A549 (cell line): ENCODE measurements around the gene NKX2-1. TPM values are rescaled to one million over a fixed set of nuclear protein-coding genes. Genes with fewer than 3 reads are reported as not detected.

Source experiments
- ATAC-seq, 2 experiments: fragments of 200-7000 bp in 1 of 2; fragments of >200 bp in 1 of 2; cut with Nextera tagmentation in 1 of 2; cut with Tn5 transposase in 1 of 2; 3 replicates each; pipeline versions ENCODE4 v1.8.0 to v1.9.1; 2018 to 2020; ENCODE audit warnings: mild to moderate bottlenecking in 1 of 2, moderate library complexity in 1 of 2
- CTCF ChIA-PET: fragments of 300-600 bp; sonication (Branson Sonifier 250); formaldehyde crosslinking; extraction: SDS; loops from one replicate; lab custom pipeline; 2021; ENCODE audit warnings: antibody characterized with exemption, inconsistent platforms; lab: Yijun Ruan, JAX
- POLR2A ChIA-PET: fragments of 350-600 bp; formaldehyde crosslinking; extraction: SDS; loops from one replicate; lab custom pipeline; 2021; ENCODE audit warnings: antibody characterized with exemption, inconsistent platforms; lab: Yijun Ruan, JAX
- DNase-seq, 2 experiments: peaks; one replicate each; pipeline versions ENCODE4 v3.0.0 to v3.0.0-alpha.2; 2011 to 2016; ENCODE audit warnings: low read depth in 1 of 2, low spot score in 1 of 2
- FAIRE-seq: peaks from 2 replicates; lab custom pipeline; 2011; peaks lifted over from hg19 to GRCh38; lab: Jason Lieb, UNC
- H3K27ac ChIP-seq, 2 experiments: fragments of >200 bp; sonication (Bioruptor Twin); formaldehyde crosslinking; 3 replicates each; pipeline ENCODE4 v1.5.1; 2016 to 2017
- H3K4me1 ChIP-seq: fragments of >200 bp; sonication (Bioruptor Twin); formaldehyde crosslinking; 3 replicates; pipeline ENCODE4 v1.6.1; 2016
- H3K4me2 ChIP-seq: fragments of >200 bp; sonication (Bioruptor Twin); formaldehyde crosslinking; 3 replicates; pipeline ENCODE4 v1.6.1; 2016
- H3K4me3 ChIP-seq: fragments of >200 bp; sonication (Bioruptor Twin); formaldehyde crosslinking; 3 replicates; pipeline ENCODE4 v1.5.1; 2016
- H3K9me3 ChIP-seq: fragments of >200 bp; sonication (Bioruptor Twin); formaldehyde crosslinking; 3 replicates; pipeline ENCODE4 v1.6.1; 2016
- CBX2 ChIP-seq: fragments of 200-600 bp; sonication (generic); IDR thresholded peaks from 2 replicates; pipeline ENCODE4 v1.6.1; 2016; ENCODE audit warnings: low read depth, mild to moderate bottlenecking, borderline replicate concordance
- CEBPB ChIP-seq, 2 experiments: fragments of >200 bp in 1 of 2; sonication (Bioruptor Twin) in 1 of 2; formaldehyde crosslinking in 1 of 2; IDR thresholded peaks; 2 replicates each; pipeline ENCODE4 v1.6.1; 2012 to 2016
- CHD2 ChIP-seq: fragments of 150-350 bp; IDR thresholded peaks from 2 replicates; pipeline ENCODE4 v1.6.1; 2014; ENCODE audit warnings: low read length; ENCODE audit not compliant: partially characterized antibody
- EHF ChIP-seq: fragments of 250-450 bp; sonication (Bioruptor Pico); IDR thresholded peaks from 2 replicates; pipeline ENCODE4 v1.5.0; 2020; ENCODE audit warnings: mild to moderate bottlenecking
- HDAC2 ChIP-seq: fragments of 200-600 bp; sonication (generic); IDR thresholded peaks from 2 replicates; pipeline ENCODE4 v1.6.1; 2016
- HEYL ChIP-seq: fragments of 250-450 bp; sonication (Bioruptor Pico); IDR thresholded peaks from 2 replicates; pipeline ENCODE4 v1.8.0; 2021; ENCODE audit warnings: mild to moderate bottlenecking, moderate library complexity
- HMGXB4 ChIP-seq: fragments of 250-450 bp; sonication (Bioruptor Pico); IDR thresholded peaks from 2 replicates; pipeline ENCODE4 v1.5.0; 2021; ENCODE audit warnings: mild to moderate bottlenecking, moderate library complexity, borderline replicate concordance
- JUNB ChIP-seq: fragments of >200 bp; sonication (Bioruptor Twin); formaldehyde crosslinking; IDR thresholded peaks from 2 replicates; pipeline ENCODE4 v1.6.1; 2016
- KDM1A ChIP-seq: fragments of 200-600 bp; sonication (generic); IDR thresholded peaks from 2 replicates; pipeline ENCODE4 v1.6.1; 2016; ENCODE audit warnings: low read depth, mild to moderate bottlenecking
- MAZ ChIP-seq: fragments of 150-350 bp; IDR thresholded peaks from 2 replicates; pipeline ENCODE4 v1.6.1; 2014; ENCODE audit warnings: antibody characterized with exemption, low read depth, low read length, borderline replicate concordance
- NFE2L2 ChIP-seq: fragments of 150-350 bp; conservative IDR thresholded peaks from 2 replicates; pipeline ENCODE4 v1.6.1; 2014; ENCODE audit warnings: low read length
- NPAS2 ChIP-seq: fragments of 250-450 bp; sonication (Bioruptor Pico); IDR thresholded peaks from 2 replicates; pipeline ENCODE4 v1.8.0; 2022; ENCODE audit warnings: mild to moderate bottlenecking, moderate library complexity, borderline replicate concordance
- RARB ChIP-seq: fragments of 250-450 bp; sonication (Bioruptor Pico); IDR thresholded peaks from 2 replicates; pipeline ENCODE4 v1.8.0; 2021; ENCODE audit warnings: mild to moderate bottlenecking, moderate library complexity
- RCOR1 ChIP-seq: fragments of 150-350 bp; IDR thresholded peaks from 2 replicates; pipeline ENCODE4 v1.6.1; 2014; ENCODE audit warnings: antibody characterized with exemption, low read length, low read depth
- ZC3H11A ChIP-seq: fragments of 450-650 bp; IDR thresholded peaks from 2 replicates; pipeline ENCODE4 v1.6.1; 2014; ENCODE audit warnings: antibody characterized with exemption, mild to moderate bottlenecking
- ZNF302 ChIP-seq: fragments of 250-450 bp; sonication (Bioruptor Pico); IDR thresholded peaks from 2 replicates; pipeline ENCODE4 v1.9.0; 2021; ENCODE audit warnings: inconsistent platforms, mild to moderate bottlenecking, moderate library complexity
- WGBS: methylation state at CpG from one replicate; pipeline ENCODE4 v1.1.6; 2017; ENCODE audit errors: missing lambda C conversion rate; 5-methylcytosine and 5-hydroxymethylcytosine counted together
- polyA plus RNA-seq, 4 experiments: library from polyadenylated mRNA; depleted of rRNA in 3 of 4; stranded (reverse); fragments of >200 nt; fragmentation: RNase III in 1 of 4; extraction: RNeasy Plus Mini Kit Qiagen cat#74134 plus additional on column Dnase treatment in 1 of 4; gene quantifications; 2 replicates in 3 of 4; 3 replicates in 1 of 4; pipeline ENCODE4 v1.2.3, GENCODE V29; 2011 to 2017
- TF ChIP-seq, protein P1 (sequence below): fragments of 200-600 bp; sonication (generic); IDR thresholded peaks from 2 replicates; pipeline ENCODE4 v1.6.1; 2016; ENCODE audit warnings: antibody characterized with exemption, mild to moderate bottlenecking, moderate library complexity
- TF ChIP-seq, protein P2 (sequence below): fragments of >200 bp; sonication (Bioruptor Twin); formaldehyde crosslinking; IDR thresholded peaks from 3 replicates; pipeline ENCODE4 v1.5.1; 2016

Gene NKX2-1
- polyA plus RNA-seq, 2 of the 4 experiments (the other 2 are of a cell fraction) = not detected

DNA sequence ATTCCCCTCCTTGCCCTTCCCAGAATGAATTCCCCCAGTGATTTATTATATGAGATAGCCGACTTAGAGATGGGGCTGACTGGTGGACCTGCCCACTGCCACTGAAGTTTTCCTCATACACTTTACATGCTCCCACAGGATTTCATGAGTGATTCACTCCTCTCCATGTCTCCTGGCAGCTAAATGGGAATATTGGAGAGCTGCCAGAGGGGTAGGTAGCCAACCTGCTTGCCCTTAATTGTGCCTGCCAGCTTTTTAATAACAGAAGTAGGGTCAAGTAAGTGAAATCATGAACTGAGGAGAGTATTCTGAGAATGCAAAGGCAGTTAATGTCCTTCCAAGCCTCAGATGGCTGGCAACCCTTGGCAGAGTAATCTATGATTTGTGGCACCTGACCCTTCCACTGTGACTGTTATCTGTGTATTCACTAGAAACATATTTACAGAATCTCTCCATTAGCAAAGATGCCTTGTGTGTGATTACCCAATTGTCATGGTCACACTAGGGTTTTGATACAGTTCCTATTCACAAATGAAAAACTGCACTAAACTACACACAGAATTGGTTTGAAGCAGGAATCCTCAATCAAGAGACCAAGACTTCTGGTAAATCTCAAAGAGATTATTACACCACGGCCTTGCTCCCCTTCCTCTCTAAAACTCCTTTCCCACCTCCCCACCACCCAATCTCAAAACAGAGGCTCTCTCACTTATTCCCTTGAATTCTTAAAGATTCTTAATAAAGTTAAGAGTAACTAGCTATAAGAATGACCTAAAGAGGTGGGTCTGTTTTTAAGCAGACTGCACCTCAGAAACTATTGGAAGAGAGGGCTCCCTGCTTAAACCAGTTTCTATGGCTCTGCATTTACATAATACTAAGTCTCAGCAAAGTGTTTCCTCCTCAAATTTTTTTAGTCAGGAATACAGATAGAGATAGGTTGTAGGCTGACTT is 17.2 kb downstream of the NKX2-1 start (continued):
- TF ChIP-seq, protein P1, sequence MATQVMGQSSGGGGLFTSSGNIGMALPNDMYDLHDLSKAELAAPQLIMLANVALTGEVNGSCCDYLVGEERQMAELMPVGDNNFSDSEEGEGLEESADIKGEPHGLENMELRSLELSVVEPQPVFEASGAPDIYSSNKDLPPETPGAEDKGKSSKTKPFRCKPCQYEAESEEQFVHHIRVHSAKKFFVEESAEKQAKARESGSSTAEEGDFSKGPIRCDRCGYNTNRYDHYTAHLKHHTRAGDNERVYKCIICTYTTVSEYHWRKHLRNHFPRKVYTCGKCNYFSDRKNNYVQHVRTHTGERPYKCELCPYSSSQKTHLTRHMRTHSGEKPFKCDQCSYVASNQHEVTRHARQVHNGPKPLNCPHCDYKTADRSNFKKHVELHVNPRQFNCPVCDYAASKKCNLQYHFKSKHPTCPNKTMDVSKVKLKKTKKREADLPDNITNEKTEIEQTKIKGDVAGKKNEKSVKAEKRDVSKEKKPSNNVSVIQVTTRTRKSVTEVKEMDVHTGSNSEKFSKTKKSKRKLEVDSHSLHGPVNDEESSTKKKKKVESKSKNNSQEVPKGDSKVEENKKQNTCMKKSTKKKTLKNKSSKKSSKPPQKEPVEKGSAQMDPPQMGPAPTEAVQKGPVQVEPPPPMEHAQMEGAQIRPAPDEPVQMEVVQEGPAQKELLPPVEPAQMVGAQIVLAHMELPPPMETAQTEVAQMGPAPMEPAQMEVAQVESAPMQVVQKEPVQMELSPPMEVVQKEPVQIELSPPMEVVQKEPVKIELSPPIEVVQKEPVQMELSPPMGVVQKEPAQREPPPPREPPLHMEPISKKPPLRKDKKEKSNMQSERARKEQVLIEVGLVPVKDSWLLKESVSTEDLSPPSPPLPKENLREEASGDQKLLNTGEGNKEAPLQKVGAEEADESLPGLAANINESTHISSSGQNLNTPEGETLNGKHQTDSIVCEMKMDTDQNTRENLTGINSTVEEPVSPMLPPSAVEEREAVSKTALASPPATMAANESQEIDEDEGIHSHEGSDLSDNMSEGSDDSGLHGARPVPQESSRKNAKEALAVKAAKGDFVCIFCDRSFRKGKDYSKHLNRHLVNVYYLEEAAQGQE = no peak

DNA sequence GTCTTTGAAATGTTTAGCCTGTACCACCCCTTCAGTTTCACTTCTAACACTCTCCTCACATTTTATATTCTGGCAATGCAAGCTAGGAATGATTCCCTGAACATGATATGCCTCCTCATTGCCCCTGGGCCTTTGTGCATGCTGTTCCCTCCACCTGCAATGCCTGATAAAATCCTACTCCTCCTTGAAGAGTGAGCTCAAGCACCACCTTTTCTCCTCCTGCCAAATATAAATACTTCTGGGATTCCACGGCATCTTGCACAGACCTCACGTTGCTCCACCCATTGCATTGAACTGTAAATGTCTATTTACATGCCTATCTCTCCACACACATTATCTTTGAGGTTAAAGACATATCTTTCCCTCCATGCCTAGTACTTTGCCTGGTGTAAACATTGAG is 21.1 kb downstream of the NKX2-1 start:
- Histone ChIP-seq H3K27ac (no peak overlapping the region), H3K4me1 (no peaks in the 10 kb centered on the region), H3K4me2 (no peak overlapping the region)
- CTCF ChIA-PET = interaction anchor here (0.5 to 1.6 kb wide), 3 partner anchors 17 to 107 kb away, joined by 3 to 4 read pairs (median 4); no protein-coding TSS in a partner anchor
- no peak for TF ChIP-seq CEBPB (IDR thresholded peaks at IDR 0.05)
- TF ChIP-seq ZNF302 (CRISPR knock-in tag) = no peak
- no peak for TF ChIP-seq NFE2L2
- TF ChIP-seq, protein P2, sequence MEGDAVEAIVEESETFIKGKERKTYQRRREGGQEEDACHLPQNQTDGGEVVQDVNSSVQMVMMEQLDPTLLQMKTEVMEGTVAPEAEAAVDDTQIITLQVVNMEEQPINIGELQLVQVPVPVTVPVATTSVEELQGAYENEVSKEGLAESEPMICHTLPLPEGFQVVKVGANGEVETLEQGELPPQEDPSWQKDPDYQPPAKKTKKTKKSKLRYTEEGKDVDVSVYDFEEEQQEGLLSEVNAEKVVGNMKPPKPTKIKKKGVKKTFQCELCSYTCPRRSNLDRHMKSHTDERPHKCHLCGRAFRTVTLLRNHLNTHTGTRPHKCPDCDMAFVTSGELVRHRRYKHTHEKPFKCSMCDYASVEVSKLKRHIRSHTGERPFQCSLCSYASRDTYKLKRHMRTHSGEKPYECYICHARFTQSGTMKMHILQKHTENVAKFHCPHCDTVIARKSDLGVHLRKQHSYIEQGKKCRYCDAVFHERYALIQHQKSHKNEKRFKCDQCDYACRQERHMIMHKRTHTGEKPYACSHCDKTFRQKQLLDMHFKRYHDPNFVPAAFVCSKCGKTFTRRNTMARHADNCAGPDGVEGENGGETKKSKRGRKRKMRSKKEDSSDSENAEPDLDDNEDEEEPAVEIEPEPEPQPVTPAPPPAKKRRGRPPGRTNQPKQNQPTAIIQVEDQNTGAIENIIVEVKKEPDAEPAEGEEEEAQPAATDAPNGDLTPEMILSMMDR = no peak
- no peak for TF ChIP-seq HMGXB4 (CRISPR knock-in tag)
- no peak for TF ChIP-seq KDM1A
- no peak for TF ChIP-seq MAZ
- no peak for TF ChIP-seq NPAS2 (CRISPR knock-in tag)
- no peak for TF ChIP-seq ZC3H11A
- no peak for TF ChIP-seq JUNB
- no peak for TF ChIP-seq EHF (CRISPR knock-in tag)
- TF ChIP-seq CBX2 = no peak
- no peak for TF ChIP-seq HDAC2
- no peak for TF ChIP-seq HEYL
- TF ChIP-seq RCOR1 = no peak
- no peak for TF ChIP-seq CHD2
- TF ChIP-seq RARB (CRISPR knock-in tag) = no peak
- TF ChIP-seq, all 56 proteins: peak for 0
- 0% methylated on average over 2 of the region's 2 CpGs for WGBS
- Histone ChIP-seq H3K9me3 (no peaks in the 10 kb centered on the region), H3K4me3 (no peak overlapping the region)
- ATAC-seq (no peak), FAIRE-seq (no peak), DNase-seq (no peak)
- POLR2A ChIA-PET = no interaction called here
